CD4-positive, alpha-beta T cell (primary cell): ENCODE measurements around the gene CA6. TPM values are rescaled to one million over a fixed set of nuclear protein-coding genes. Genes with fewer than 3 reads are reported as not detected.

Experiments used
- ATAC-seq: fragments of 200-7000 bp; cut with Tn5 transposase; one replicate; pipeline ENCODE4 v1.10.0; 2022; ENCODE audit warnings: mild to moderate bottlenecking; ENCODE audit not compliant: poor library complexity
- CTCF ChIA-PET: fragments of 350-600 bp; sonication (Branson Sonifier 250); formaldehyde crosslinking; loops from one replicate; lab custom pipeline; 2021; ENCODE audit warnings: antibody characterized with exemption, inconsistent platforms; lab: Charles Lee
- POLR2A ChIA-PET: fragments of 350-600 bp; sonication (Branson Sonifier 250); formaldehyde crosslinking; loops from one replicate; lab custom pipeline; 2021; ENCODE audit warnings: antibody characterized with exemption, inconsistent platforms; lab: Charles Lee
- DNase-seq, 14 experiments: peaks; one replicate each; pipeline ENCODE4 v3.0.0-alpha.2; 2013 to 2020; ENCODE audit warnings: mixed read lengths in 2 of 14
- H3K27ac ChIP-seq, 2 donors: one replicate each; pipeline versions ENCODE4 v1.5.1 to v1.7.0; 2013; ENCODE audit warnings: low read length in 2 of 2, low read depth in 1 of 2, mild to moderate bottlenecking in 1 of 2
- H3K27me3 ChIP-seq, 2 experiments: 1 replicate in 1 of 2; 2 replicates in 1 of 2; pipeline versions ENCODE4 v1.6.1 to v1.7.0; 2013; ENCODE audit warnings: low read length in 2 of 2, control low read depth in 1 of 2, mild to moderate bottlenecking in 1 of 2, moderate library complexity in 1 of 2; ENCODE audit not compliant: insufficient read depth in 2 of 2, control insufficient read depth in 1 of 2
- H3K36me3 ChIP-seq: one replicate; pipeline ENCODE4 v1.6.1; 2013; ENCODE audit warnings: low read length, control low read depth; ENCODE audit not compliant: insufficient read depth
- H3K4me1 ChIP-seq: one replicate; pipeline ENCODE4 v1.6.1; 2013; ENCODE audit warnings: low read length, control low read depth; ENCODE audit not compliant: insufficient read depth
- H3K4me3 ChIP-seq: one replicate; pipeline ENCODE4 v1.5.1; 2013; ENCODE audit warnings: mild to moderate bottlenecking, low read length, moderate library complexity
- H3K9me3 ChIP-seq, 2 experiments: 1 replicate in 1 of 2; 2 replicates in 1 of 2; pipeline versions ENCODE4 v1.6.1 to v1.7.0; 2013; ENCODE audit warnings: low read length in 2 of 2, mild to moderate bottlenecking in 2 of 2, control low read depth in 1 of 2, moderate library complexity in 1 of 2; ENCODE audit not compliant: control insufficient read depth in 1 of 2, insufficient read depth in 1 of 2
- H3K27ac Mint-ChIP-seq: one replicate; pipeline ENCODE4 v1.8.0; 2020; ENCODE audit warnings: mixed read lengths
- H3K27me3 Mint-ChIP-seq: one replicate; pipeline ENCODE4 v1.8.0; 2021; ENCODE audit warnings: mixed read lengths
- H3K36me3 Mint-ChIP-seq: one replicate; pipeline ENCODE4 v1.8.0; 2021; ENCODE audit warnings: low read depth, mixed read lengths
- H3K4me1 Mint-ChIP-seq: one replicate; pipeline ENCODE4 v1.8.0; 2021; ENCODE audit warnings: low read depth, mixed read lengths
- H3K4me3 Mint-ChIP-seq: one replicate; pipeline ENCODE4 v1.8.0; 2020; ENCODE audit warnings: mild to moderate bottlenecking, mixed read lengths
- H3K9me3 Mint-ChIP-seq: one replicate; pipeline ENCODE4 v1.8.0; 2020; ENCODE audit warnings: mixed read lengths
- CTCF ChIP-seq: fragments of 200-600 bp; IDR thresholded peaks from one replicate; pipeline ENCODE4 v1.8.0; 2022; ENCODE audit warnings: antibody characterized with exemption, mild to moderate bottlenecking
- intact Hi-C, 2 experiments: fragments of 100-400 bp; cut with DNase I in 1 of 2; cut with micrococcal nuclease in 1 of 2; formaldehyde crosslinking; loops; one replicate each; pipeline versions ENCODE4 v1.15.1 to v1.9.0; 2023 to 2025; cut with DNase I, micrococcal nuclease
- total RNA-seq, 174 experiments: library from RNA in 2 of 174; stranded (reverse) in 2 of 174; gene quantifications; one replicate each; pipeline ENCODE4 v1.2.3 and lab custom pipeline; 2021 to 2026

The CA6 gene
- total RNA-seq, 2 experiments from 2014 or later: 0.20 TPM; not detected in 1

GRCh38 chr1:8947127-8947691, 1.5 kb downstream of the CA6 start:
- DNase-seq: peak in 5 of 14 experiments; percentile 12 to 50 (median 38)
- H3K27me3 Mint-ChIP-seq: no peaks in the 10 kb centered on the region

GRCh38 chr1:8950309-8950708, 4.6 kb downstream of the CA6 start:
- DNase-seq (no peak), ATAC-seq (no peak)
- no peak overlapping the region for H3K27ac Mint-ChIP-seq
- H3K27me3 ChIP-seq: no peaks in the 10 kb centered on the region
- no peaks in the 10 kb centered on the region for H3K9me3 Mint-ChIP-seq
- TF ChIP-seq CTCF: no peak
- H3K4me3 Mint-ChIP-seq: no peak overlapping the region
- no peaks in the 10 kb centered on the region for H3K36me3 Mint-ChIP-seq
- H3K9me3 ChIP-seq: no peaks in the 10 kb centered on the region
- no peak overlapping the region for H3K27ac ChIP-seq
- peaks cover 20% of the 10 kb centered on the region for H3K4me1 Mint-ChIP-seq
- no peaks in the 10 kb centered on the region for H3K27me3 Mint-ChIP-seq
- no peak overlapping the region for H3K4me3 ChIP-seq
- ChIA-PET CTCF (no interaction called here), POLR2A (no interaction called here)
- H3K36me3 ChIP-seq: no peaks in the 10 kb centered on the region
- peaks cover 46% of the 10 kb centered on the region for H3K4me1 ChIP-seq
- intact Hi-C loops: no loop called here

More at GRCh38 chr1:8947127-8947691, 1.5 kb downstream of the CA6 start:
- TF ChIP-seq CTCF: no peak
- Histone ChIP-seq H3K27ac (peak overlapping the region; percentile 57 to 61), H3K4me3 (no peak overlapping the region), H3K9me3 (no peaks in the 10 kb centered on the region), H3K36me3 (no peaks in the 10 kb centered on the region), H3K4me1 (peaks cover 59% of the 10 kb centered on the region), H3K27me3 (no peaks in the 10 kb centered on the region)
- Mint-ChIP-seq H3K36me3 (no peaks in the 10 kb centered on the region), H3K27ac (peak overlapping the region; percentile 69), H3K4me1 (peaks cover 26% of the 10 kb centered on the region), H3K4me3 (peak overlapping the region; percentile 25), H3K9me3 (no peaks in the 10 kb centered on the region)
- intact Hi-C loops: no loop called here
- no peak for ATAC-seq
- POLR2A ChIA-PET: interaction anchor here (0.6 to 2.2 kb wide), 3 partner anchors 15 to 69 kb away, joined by 3 to 6 read pairs (median 4); partner anchors contain the start of gene ENO1
- CTCF ChIA-PET: interaction anchor here (1.4 kb wide), 1 partner anchor 58 kb away, joined by 6 read pairs; no protein-coding TSS in a partner anchor

GRCh38 chr1:8951231-8951630, 5.6 kb downstream of the CA6 start:
- TF ChIP-seq CTCF: no peak
- peaks cover 12% of the 10 kb centered on the region for H3K4me1 Mint-ChIP-seq
- Histone ChIP-seq H3K9me3 (no peaks in the 10 kb centered on the region), H3K36me3 (no peaks in the 10 kb centered on the region), H3K27ac (no peak overlapping the region), H3K4me1 (peaks cover 37% of the 10 kb centered on the region), H3K4me3 (no peak overlapping the region), H3K27me3 (no peaks in the 10 kb centered on the region)
- H3K4me3 Mint-ChIP-seq: no peak overlapping the region
- ChIA-PET CTCF (no interaction called here), POLR2A (no interaction called here)
- ATAC-seq (no peak), DNase-seq (no peak)
- no peaks in the 10 kb centered on the region for H3K27me3 Mint-ChIP-seq
- no peaks in the 10 kb centered on the region for H3K36me3 Mint-ChIP-seq
- intact Hi-C loops: no loop called here
- no peaks in the 10 kb centered on the region for H3K9me3 Mint-ChIP-seq
- no peak overlapping the region for H3K27ac Mint-ChIP-seq
